Right ventricle myocardium superior (tissue), 1 donor: ENCODE data around the gene SLC12A9. TPM values are rescaled to one million over a fixed set of nuclear protein-coding genes. Genes with fewer than 3 reads are reported as not detected.

ENCODE experiments used
- ATAC-seq: fragments of 200-7000 bp; cut with Tn5 transposase; one replicate; pipeline ENCODE4 v1.9.1; 2020; ENCODE audit warnings: mild to moderate bottlenecking; ENCODE audit not compliant: poor library complexity
- DNase-seq: peaks from one replicate; pipeline ENCODE4 v3.0.0-alpha.2; 2020
- intact Hi-C: fragments of 100-400 bp; cut with DNase I; formaldehyde crosslinking; loops from one replicate; pipeline ENCODE4 v1.11.2; 2022
- total RNA-seq: library from RNA; stranded (reverse); fragmentation: NEBNext Ultra II Directional; extraction: Animal tissue kit (Norgen Biotek cat#: 25700); gene quantifications from one replicate; pipeline ENCODE4 v1.2.1, GENCODE V29; 2021
- donor health status: DM: no; HTN: yes; CAD: no; lungs with severe emphysema.

SLC12A9 gene
- total RNA-seq, 1 donor from 2014 or later: 10.2 TPM

DNA sequence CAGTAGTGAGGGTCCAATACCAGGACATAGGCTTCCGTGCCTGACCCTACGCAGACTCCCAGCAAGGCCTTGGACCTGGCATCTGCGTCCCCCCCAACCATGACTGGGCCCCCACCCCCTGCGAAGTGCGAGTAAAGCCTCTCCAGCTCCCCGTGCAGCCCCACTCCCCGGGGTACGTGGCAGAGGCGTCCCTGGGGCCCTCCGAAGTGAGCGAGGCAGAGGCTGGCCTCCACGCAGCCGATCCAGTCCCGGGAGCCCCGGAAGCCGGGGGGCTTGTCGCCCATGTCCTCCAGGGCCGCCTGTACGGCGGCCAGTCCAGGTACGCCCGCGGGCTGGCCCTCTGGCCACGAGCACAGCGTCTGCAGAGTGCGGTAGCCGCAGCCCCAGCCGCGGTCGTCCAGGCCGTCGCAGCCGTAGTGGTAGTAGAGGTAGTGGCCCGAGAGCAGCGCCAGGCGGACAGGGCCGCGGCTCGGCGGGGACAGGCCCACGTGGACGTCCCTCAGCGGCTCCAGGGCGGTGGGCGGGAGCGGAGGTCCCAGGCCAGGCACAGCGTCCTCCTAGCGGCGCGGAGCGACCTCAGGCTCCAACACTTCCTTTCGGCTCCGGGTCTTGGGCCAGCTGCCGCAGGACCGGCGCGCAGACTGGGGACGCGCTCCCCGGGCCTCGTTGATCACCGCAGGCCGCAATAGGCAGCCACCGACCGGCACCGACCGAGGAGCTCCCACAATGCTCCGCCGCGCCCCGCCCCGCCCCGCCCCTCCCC lies 36.7 kb downstream of the SLC12A9 start, which contains the start of gene UFSP1:
Gene UFSP1, minus strand, starts transcription at position 728 of the 763 bp plus-strand sequence. Its CDS starts 444 bp downstream, at position 284.
- DNase-seq: no peak
- ATAC-seq: peak; percentile 57
- intact Hi-C loops: no loop called here

DNA sequence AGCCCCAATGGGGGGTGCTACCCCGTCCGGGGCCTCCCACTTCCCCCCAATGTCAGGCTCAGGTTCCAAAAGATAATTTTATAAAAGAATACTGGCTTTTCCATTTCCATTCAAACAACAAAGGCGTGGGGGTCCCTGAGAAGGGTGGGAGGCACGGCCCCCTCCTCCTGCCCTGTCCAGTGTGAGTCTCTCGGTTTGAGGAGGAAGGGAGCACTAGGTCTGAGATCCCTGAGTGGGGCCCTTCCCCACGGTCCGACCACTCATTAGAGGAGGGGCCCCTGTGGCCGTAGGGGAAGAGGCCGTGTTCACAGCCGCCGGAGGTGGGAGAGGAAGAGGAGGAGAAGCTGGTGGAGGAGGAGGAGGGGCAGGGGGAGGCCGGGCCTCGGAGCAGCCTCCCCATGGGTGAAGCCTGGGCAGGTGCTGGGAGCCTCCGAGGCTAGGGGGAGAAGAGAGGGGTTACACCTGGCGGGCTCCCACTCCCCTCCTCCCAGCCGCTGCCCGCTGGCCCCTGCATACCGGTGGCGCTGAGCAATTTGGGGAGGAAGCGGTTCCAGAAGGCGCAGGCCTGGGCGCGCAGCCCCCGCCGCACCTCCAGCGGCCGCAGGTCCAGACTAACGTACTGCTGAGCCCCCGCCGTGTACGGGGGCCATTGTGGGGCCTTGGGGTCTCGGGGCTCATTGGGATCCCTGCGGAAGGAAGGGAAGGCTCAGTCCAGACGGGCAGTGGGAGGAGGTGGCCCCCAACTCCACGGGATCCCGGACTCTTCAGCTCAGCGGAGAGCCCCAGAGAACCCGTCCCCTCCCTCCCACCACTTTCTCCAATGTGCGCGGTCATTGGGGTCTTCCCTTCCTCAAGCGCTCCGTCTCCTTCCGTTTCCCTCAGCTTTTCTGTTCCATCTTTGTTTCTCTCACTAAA lies 38.4 kb downstream of the SLC12A9 start:
- intact Hi-C loops: loop anchor here (5.0 to 10.0 kb wide), 2 partner anchors 186 to 244 kb away; no protein-coding TSS in a partner anchor
- no peak for DNase-seq
- ATAC-seq: no peak

DNA sequence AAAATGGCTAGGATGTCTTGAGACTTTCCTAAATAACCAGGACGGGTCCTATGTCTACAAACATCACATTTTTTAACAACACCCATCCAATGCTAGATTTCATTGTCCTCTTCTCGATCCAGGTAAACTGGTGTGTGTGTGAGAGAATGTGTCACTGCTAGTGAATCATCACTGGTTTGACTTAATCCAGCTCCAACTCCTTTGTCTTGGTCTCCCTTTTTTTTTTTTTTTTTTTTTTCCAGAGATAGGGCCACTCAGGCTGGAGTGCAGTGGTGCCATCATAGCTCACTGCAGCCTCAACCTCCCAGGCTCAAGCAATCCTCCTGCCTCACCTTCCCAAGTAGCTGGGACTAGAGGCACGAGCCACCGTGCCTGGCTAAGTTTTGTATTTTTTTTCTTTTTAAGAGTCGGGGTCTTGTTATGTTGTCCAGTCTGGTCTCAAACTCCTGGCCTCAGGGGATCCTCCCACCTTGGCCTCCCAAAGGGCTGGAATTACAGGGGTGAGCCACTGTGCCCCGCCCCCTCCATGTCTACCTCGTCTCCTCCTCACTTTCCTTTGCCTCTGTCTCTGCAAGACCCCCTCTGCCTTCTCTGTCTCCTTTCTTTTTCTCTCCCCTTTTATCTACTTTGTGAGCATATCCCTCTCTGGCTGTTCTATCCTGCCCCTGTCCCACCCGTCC lies 39.2 kb downstream of the SLC12A9 start:
- DNase-seq: no peak
- intact Hi-C loops: loop anchor here (5.0 to 10.0 kb wide), 2 partner anchors 186 to 243 kb away; no protein-coding TSS in a partner anchor
- no peak for ATAC-seq

DNA sequence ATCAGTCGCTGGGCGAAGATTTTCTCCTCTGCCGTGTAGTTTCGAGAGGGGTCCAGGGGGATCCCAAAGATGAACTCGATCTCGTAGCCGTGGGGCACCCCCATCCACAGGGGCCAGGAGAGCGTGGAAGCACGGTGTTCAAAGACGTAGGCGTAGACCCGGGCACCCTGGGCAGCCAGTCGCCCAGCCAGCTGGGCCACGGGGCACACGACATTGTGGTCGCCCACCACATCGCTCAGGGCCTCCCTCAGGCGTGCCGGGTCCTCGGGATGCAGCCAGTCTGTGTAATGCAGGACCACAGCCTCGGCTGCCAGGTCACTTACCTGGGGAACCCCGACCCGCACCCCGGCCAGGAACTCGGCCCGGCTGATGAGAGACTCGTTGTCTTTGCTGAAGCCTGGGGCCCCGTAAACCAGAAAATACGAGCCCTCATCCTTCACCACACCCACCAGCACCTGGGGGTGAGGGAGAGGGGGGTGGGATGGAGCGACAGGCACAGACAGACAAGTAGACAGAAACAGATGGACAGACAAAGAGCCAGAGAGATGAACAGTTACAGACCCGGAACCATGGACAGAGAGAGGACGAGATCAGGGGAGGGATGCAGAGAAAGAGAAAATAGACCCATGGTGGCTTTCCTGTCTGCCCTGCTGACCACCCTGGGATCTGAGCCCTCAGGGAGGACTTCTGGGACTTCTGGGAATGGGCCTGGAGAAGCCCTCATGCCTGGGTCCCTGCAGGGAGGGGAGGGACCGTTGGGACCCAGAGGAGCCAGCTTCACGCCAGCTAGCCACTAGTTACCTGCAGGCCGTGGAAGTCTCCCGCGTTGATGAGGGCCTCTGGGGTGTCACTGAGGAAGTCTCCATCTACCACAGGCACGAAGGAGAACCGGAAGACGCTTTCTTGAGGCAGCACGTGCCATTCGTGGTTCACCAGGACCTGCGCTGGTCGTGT lies 40.1 kb downstream of the SLC12A9 start:
- ATAC-seq (no peak), DNase-seq (peak; percentile 33)
- intact Hi-C loops: loop anchor here (5.0 to 10.0 kb wide), 2 partner anchors 185 to 242 kb away; no protein-coding TSS in a partner anchor

DNA sequence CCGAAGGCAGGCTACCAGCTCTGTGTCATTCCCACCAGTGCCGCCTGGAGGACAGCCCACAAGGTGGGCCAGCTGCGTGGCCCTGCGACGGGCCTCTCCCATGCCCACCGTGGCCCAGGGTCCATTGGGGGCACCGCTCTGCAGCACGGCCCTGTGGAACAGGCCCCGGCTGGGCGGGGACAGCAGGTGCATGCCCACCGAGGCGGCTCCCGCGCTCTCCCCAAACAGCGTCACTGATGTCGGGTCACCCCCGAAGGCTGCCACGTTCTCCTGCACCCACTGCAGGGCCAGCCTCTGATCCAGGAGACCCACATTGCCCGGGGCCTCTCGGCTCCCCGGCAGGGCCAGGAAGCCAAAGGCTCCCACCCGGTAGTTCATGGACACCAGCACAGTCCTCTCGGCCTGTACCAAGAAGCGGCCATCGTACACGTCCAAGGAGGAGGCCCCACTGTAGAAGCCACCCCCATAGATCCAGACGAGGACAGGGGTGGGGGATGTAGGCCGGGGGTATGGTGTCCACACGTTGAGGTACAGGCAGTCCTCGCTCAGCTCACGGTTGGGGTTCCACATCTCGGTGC lies 40.9 kb downstream of the SLC12A9 start:
- no peak for ATAC-seq
- DNase-seq: no peak
- intact Hi-C loops: loop anchor here (5.0 to 10.0 kb wide), 2 partner anchors 184 to 241 kb away; no protein-coding TSS in a partner anchor

DNA sequence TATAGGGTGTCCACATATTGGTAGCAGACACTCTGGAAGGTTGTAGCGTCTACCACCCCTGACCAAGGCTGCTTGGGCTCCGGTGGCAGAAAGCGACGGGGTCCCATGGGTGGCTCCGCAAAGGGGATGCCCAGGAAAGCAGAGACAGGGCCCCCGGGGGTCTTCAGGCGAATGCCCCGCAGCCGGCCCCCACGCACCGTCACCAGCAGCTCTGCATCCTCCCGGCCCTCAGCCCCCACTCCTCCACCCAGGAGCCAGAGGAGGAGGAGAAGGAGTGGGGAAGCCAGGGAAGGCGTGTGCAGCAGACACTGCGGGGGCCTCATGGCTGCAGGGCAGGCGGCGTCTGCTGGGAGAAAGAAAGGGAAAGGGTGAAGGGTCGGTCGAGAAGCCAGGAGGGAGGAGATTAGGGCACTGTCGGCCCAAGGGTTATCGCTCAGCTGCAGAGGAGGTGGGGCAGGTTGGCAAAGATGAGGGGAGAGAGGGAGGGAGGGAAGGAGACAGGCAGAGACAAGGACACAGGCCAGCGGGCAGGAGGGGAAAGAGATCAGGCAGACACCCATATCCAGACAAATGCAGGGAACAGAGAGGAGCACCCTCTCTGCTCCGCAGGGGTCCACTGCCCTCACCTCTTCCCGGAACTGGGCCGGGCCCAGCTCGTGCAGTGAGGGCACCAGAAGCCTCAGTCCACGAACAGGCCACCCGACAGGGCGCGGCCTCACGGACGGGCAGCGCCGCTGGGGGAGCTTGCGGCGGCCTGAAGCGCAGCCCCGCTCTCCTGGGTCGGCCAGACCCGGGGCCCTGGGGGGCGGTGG lies 41.6 kb downstream of the SLC12A9 start:
- no peak for DNase-seq
- intact Hi-C loops: loop anchor here (5.0 to 10.0 kb wide), 2 partner anchors 183 to 241 kb away; no protein-coding TSS in a partner anchor

DNA sequence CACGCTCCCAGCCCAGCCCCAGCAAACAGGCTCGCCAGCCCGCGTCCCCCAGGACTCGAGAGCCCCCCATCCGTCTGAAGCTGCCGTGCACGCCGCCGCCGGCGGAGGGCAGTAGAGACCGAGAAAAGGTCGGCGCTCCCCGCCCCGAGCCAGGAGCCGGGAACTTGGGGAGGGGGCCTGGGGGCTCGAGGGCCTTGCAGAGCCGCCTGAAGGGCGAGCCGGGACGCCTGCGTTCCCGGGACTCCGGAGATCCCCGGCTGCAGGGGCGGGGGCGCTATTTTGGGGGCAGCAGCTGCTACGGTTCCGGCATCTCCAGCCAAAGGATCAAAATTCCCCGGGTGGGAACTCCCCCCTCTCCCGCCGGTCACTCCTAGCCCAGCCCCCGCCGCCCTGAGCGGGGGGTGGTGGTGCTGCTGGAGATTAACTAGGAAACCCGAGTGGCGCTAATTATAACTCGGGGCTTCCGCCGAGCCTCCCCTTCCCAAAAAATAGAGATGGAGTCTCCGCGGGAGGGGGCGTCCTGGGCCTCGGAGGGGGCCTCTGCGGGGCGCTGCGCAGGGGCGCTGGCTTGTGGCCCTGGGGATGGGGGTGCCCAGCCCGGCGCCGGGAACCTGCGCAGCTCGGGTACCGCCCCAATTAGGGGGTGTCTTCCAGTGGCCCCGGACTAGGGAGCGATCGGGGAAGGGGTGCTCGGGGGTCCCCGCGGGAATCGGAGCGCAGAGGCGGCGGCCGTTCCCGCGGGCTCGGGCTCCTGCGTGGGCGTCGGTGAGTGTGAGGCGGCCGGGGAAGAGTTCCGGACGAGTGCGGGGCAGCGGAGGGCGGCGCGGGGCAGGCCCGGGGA lies 42.6 kb downstream of the SLC12A9 start:
- DNase-seq: peak; percentile 65
- peak; percentile 4 for ATAC-seq
- intact Hi-C loops: loop anchor here (5.0 to 10.0 kb wide), 2 partner anchors 182 to 240 kb away; no protein-coding TSS in a partner anchor

More for the DNA sequence above, 41.6 kb downstream of the SLC12A9 start:
- no peak for ATAC-seq

DNA sequence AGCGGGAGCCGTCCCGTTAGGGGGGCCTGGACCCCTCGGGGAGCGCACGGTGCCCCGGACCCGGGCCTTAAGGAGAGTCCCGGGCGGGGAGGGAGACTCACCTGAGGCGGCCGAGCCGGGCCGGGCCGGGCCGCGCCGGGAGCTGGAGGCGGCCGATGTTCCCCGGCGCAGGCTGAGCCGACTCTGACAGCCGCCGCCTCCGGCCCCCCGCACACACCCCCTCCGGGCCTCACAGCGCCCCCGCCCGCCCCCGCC lies 43.1 kb downstream of the SLC12A9 start, which contains the start of gene ACHE:
Gene ACHE, minus strand, starts transcription at position 188 of the 255 bp plus-strand sequence. CDS start 1,656 bp downstream, outside the sequence.
- DNase-seq: no peak
- ATAC-seq: peak; percentile 13
- intact Hi-C loops: loop anchor here (10.0 kb wide), 1 partner anchor 239 kb away; no protein-coding TSS in a partner anchor

DNA sequence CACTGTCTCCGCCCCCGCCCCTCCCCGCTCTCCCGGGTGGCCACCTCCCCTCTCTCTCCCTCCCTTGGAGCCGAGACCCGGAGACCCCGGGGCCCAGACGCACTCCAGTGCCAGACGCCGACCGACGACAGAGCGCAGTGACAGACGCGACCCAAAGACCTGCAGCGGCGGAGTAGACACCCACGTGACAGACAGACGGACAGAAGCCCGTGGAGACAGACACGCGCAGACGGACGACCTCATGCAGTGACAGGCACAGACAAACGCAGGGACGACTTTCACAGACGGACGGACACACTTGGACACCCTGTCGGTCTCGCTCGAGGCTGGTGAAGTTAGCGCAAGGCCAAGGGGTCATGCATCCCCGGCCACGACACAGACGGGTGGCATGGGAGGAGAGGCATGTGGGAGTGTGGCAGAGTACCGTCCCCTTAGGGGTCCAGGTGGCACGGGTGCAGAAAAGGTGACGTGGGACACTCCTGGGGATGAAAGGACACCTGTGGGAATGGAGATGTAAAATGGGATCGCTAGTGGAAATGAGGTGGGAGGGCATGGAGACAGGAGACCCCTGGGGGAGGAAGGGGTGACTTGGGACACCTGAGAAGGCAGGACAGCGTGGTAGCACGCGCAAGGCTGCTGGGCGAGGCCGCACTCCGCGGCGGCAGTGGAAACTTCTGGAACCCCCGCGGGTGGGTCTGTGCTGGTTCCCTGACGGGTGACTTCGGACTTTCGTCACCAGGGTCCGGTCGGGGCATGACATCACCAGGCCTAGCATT lies 43.6 kb downstream of the SLC12A9 start:
- intact Hi-C loops: loop anchor here (10.0 kb wide), 1 partner anchor 239 kb away; no protein-coding TSS in a partner anchor
- DNase-seq (no peak), ATAC-seq (peak; percentile 17)

DNA sequence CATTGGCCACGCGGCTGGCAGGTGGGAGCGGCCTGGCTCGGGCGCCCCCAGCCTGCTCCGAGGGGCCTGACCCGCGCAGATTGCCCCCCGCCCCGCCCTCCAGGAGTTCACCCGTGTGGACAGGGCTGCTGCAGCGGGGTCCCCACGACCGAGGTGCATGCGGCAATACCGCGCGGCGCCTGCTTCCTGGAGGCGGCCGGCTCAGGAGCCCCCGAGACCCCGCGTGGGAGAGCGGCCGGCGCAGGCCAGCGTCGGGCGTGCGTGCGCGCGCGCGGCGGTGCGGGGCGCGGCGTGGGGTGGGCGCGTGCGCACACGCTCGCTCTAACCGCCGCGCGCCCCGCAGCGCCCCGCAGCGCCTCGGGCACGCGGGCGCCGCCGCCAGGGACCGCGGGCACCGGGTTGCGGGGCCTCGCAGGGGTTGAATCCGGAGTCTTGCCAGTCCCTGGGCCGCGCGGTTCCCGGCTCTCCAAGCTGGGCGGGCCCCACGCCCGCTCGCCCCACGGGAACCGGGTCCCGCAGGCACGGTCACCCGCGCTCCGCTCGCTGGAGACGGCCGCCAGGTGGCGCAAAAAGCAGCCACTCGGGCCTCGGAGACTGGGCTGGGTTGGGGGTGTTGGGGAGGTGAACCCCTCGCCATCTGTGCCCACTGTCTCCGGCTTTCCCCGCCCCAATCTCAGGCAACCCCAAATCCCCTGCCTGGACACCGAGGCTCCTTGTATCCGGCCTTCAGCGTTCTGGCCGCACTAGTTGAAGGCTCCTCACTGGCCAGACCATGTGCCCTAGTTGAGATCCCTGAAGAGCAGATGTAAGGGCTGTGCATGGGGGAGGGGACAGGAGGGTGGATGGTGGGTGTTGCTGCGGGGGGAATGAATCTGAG lies 44.5 kb downstream of the SLC12A9 start:
- peak; percentile 67 for DNase-seq
- intact Hi-C loops: loop anchor here (1.0 to 10.0 kb wide), 2 partner anchors 162 to 238 kb away; no protein-coding TSS in a partner anchor
- ATAC-seq: peak; percentile 38

DNA sequence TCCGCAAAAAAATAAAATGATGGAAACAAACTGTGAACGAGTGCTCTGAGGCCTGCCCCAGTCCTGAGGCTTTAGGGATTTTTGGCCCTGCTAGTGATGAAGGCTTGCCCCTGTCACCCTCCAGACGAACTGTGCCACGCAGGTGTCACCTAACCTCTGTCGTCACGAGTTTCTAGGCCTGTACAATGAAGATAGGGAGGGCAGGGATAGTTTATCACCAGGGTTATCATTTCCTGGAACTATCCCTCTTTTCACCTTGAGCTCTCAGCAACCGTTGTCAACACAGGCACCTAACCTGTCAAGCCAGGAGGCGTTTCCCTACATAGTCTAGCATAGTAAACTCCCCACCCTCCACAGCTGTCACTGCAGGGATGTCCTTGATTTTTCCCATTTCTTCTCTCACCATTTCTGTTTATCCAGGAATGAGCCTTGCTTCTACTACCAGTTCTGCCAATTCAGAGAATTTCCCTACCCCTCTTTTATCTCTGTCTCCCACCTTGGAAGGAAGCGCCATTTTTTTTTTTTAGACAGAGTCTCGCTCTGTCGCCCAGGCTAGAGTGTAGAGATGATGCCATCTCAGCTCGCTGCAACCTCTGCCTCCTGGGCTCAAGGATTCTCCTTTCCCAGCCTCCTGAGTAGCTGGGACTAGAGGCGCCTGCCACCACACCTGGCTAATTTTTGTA lies 45.4 kb downstream of the SLC12A9 start:
- DNase-seq (no peak), ATAC-seq (no peak)
- intact Hi-C loops: loop anchor here (1.0 to 10.0 kb wide), 2 partner anchors 161 to 237 kb away; no protein-coding TSS in a partner anchor

DNA sequence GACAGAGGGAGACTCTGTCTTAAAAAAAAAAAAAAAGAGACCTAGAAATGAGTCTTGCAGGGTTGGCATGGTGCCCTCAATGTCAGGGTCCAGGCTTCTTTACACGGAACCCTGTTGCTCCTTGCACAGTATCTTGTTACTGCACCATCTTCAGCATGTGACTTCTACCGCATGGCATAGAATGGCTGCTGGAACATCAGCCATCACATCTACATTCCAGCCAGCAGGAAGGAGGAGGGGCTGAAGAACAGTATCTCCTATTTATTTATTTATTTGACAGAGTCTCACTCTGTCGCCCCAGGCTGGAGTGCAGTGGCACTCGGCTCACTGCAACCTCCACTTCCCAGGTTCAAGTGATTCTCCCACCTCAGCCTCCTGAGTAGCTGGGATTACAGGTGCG lies 46.9 kb downstream of the SLC12A9 start:
- no peak for ATAC-seq
- no peak for DNase-seq
- intact Hi-C loops: loop anchor here (10.0 kb wide), 1 partner anchor 235 kb away; no protein-coding TSS in a partner anchor

DNA sequence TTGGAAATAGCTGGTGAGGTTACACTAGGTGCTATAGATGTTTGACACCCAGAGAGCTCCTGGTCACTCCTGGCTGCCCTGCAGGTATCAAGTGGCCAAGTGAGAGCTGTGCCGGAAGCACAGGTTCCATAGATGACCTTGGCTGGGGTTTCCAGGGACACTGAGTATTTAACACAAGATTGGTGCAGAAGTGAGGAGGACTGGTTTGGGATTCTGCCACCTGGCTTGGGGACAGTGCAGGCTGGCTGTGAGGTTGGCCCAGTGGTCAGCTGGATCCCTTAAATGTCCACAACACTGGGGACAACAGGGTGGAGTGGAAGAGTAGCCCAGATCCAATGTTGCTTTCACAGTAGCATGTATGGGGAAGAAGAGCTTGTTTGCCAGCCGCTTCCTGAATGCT lies 48.5 kb downstream of the SLC12A9 start:
- intact Hi-C loops: no loop called here
- DNase-seq: no peak
- no peak for ATAC-seq
